Activated naive CD8-positive, alpha-beta T cell treated with anti-CD3 and anti-CD28 coated beads, Interleukin-2, amount 50 U/mL, for 16 hours (primary cell): Measurements from ENCODE around the gene HK3.
"Not testable (repeated sequence)": the region's sequence is repeated elsewhere in the genome, so short reads cannot be mapped to it uniquely, and the experiment has no call there.

Experiments
- DNase-seq: peaks from one replicate; pipeline ENCODE4 v3.0.0-alpha.2; 2020; ENCODE audit warnings: low read depth, low spot score

The HK3 gene

GRCh38 chr5:176883700-176884570 is 15.2 kb downstream of the HK3 start:
- DNase-seq, result no peak

DNA sequence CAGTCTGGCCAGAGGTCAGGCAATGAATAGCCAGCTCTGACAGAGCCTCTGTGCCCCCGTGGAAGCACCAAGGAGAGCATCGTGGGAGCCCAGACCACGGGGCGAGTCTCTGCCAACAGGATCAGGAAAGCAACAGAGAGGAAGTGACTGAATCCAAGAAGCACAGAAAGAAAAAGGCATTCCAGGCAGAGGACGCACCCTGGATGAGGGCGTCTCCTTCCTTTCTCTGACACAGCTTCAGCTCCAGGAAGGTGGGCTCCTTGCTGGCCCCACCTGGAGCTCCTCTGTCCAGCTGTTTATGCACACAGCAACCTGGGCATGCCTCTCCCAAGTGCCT is 16.6 kb downstream of the HK3 start:
- no peak for DNase-seq

- no peak for DNase-seq
These were observed 17.2 kb downstream of the HK3 start for GRCh38 chr5:176881816-176882566.

GRCh38 chr5:176881021-176881749 is 18.0 kb downstream of the HK3 start:
- DNase-seq, result no peak

GRCh38 chr5:176880366-176881020 is 18.7 kb downstream of the HK3 start:
- DNase-seq, result no peak

DNA sequence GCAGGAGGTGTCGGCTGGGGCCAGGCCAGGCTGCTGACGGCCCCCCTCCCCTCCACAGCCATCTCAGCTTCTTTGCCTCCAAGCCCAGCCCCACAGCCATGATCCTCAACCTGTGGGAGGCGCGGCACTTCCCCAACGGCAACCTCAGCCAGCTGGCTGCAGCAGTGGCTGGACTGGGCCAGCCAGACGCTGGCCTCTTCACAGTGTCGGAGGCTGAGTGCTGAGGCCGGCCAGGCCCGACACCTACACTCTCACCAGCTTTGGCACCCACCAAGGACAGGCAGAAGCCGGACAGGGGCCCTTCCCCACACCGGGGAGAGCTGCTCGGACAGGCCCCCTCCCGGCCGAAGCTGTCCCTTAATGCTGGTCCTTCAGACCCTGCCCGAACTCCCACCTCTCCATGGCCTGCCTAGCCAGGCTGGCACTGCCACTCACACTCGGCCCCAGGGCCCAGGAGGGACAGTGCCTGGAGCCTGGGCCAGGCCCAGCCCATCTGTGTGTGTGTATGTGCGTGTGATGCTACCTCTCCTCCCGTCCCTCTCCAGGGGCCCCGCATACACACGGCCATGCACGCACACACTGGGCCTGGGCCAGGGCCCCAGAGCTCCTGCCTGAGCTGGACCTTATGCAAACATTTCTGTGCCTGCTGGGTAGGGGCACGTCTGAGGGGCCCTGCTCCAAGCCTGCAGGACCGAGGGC is 19.3 kb downstream of the HK3 start:
- DNase-seq, result no peak

- no peak for DNase-seq
These were observed 20.1 kb downstream of the HK3 start for GRCh38 chr5:176878906-176879662.

GRCh38 chr5:176878463-176878862 is 20.7 kb downstream of the HK3 start:
- no peak for DNase-seq

DNA sequence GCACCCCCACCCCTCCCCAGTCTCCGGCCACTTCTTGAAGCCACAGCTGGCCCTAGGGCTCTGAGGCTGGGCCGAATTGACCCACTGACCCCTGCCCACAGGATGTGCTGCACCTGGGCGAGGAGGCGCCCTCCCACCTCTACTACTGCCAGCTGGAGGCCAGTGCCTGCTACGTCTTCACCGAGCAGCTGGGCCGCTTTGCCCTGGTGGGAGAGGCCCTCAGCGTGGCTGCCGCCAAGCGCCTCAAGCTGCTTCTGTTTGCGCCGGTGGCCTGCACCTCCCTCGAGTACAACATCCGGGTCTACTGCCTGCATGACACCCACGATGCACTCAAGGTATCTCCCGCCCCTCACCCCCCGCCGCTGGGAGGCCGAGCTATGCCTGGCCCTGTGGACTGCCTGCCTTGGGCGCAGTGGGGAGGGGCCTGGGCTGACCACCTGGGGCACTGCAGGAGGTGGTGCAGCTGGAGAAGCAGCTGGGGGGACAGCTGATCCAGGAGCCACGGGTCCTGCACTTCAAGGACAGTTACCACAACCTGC is 21.3 kb downstream of the HK3 start:
- DNase-seq, result no peak

- no peak for DNase-seq
These were observed 22.4 kb downstream of the HK3 start for GRCh38 chr5:176876506-176877431.

GRCh38 chr5:176875783-176876505 is 23.2 kb downstream of the HK3 start:
- no peak for DNase-seq

- DNase-seq, result no peak
These were observed 24.1 kb downstream of the HK3 start for GRCh38 chr5:176875014-176875550.

DNA sequence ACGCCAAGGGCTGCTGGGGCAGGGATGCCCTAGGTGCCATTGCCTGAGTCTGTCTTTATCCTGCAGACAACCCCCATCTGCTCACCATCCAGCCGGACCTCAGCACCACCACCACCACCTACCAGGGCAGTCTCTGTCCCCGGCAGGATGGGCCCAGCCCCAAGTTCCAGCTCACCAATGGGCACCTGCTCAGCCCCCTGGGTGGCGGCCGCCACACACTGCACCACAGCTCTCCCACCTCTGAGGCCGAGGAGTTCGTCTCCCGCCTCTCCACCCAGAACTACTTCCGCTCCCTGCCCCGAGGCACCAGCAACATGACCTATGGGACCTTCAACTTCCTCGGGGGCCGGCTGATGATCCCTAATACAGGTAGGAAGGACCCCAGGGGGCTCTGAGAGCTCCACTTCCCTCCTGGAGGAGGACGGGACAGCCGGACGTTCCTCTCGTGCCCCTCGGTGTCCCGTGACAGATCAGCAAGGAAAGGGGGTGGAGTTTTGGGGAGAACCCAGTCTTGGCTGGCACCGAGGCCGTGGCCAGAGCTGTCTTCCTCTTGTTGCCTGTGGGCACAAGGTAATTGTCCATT is 24.9 kb downstream of the HK3 start:
- DNase-seq, result no peak

DNA sequence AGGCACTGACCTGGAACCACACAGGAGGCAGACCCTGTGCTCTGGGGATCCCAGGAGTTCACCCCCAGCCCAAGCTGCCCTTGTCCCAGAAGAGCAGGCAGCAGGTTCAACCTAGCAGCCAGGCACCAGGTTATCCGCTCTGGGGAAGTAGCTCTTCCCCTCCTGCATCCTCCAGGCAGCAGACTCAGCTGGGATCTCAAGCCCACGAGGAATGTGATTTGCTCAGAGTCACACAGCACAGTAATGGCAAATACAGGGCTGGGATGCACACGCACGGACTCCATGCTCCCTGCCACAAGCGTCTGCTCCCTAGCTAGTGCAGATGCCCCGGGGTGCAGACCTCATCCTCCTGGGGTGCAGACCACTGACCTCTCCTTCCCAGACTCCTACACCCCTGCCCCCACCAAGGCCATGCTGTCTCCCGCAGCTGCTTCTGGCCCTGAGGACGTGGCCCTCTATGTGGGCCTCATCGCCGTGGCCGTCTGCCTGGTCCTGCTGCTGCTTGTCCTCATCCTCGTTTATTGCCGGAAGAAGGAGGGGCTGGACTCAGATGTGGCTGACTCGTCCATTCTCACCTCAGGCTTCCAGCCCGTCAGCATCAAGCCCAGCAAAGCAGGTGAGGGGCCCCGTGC is 25.5 kb downstream of the HK3 start:
- DNase-seq, result no peak

DNA sequence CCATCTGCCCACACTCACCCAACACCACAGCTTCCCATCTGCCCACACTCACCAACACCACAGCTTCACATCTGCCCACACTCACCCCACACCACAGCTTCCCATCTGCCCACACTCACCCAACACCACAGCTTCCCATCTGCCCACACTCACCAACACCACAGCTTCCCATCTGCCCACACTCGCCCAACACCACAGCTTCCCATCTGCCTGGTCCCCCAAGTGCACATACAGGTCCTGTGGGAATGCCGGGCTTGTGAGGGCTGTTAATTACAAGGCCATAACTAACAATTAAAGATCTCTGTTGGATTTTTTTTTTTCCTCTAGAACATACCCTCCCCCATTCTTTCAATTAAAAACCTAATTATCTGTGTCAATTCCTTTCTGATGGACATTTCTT is 26.1 kb downstream of the HK3 start:
- not testable (repeated sequence) for DNase-seq

DNA sequence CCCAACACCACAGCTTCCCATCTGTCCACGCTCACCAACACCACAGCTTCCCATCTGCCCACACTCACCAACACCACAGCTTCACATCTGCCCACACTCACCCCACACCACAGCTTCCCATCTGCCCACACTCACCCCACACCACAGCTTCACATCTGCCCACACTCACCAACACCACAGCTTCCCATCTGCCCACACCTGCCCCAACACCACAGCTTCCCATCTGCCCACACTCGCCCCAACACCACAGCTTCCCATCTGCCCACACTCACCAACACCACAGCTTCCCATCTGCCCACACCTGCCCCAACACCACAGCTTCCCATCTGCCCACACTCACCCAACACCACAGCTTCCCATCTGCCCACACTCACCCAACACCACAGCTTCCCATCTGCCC is 26.6 kb downstream of the HK3 start:
- DNase-seq, result not testable (repeated sequence)

- DNase-seq, result not testable (repeated sequence)
These were observed 28.5 kb downstream of the HK3 start for GRCh38 chr5:176870644-176871043.
